Measurements from ENCODE around the gene USH2A.

Gene USH2A

DNA sequence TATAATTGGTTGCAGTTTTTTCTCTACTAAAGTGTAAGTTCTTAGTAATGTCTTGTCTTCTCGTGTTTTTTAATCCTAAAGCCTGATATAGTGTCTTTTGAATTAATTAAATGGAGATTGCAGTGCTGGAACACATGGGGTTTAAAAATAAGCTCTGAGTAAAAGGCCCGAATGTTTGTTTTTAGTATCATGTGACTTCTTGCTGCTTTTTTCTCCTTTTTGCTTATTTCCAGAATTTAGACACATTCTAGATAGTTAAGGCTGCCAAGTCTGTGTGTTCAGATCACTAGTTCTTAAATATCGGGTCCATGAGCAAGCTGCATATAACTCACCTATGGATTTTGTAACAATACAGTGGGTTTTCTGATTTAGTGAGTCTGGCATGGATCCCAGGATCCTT lies 828.6 kb downstream of the USH2A start:
- DNase-seq (ENCODE audit: low spot score) = peak; percentile 11

- DNase-seq (ENCODE audit: low spot score) = no peak
Observed at GRCh38 chr1:215590779-215591491, 832.3 kb downstream of the USH2A start.

DNA sequence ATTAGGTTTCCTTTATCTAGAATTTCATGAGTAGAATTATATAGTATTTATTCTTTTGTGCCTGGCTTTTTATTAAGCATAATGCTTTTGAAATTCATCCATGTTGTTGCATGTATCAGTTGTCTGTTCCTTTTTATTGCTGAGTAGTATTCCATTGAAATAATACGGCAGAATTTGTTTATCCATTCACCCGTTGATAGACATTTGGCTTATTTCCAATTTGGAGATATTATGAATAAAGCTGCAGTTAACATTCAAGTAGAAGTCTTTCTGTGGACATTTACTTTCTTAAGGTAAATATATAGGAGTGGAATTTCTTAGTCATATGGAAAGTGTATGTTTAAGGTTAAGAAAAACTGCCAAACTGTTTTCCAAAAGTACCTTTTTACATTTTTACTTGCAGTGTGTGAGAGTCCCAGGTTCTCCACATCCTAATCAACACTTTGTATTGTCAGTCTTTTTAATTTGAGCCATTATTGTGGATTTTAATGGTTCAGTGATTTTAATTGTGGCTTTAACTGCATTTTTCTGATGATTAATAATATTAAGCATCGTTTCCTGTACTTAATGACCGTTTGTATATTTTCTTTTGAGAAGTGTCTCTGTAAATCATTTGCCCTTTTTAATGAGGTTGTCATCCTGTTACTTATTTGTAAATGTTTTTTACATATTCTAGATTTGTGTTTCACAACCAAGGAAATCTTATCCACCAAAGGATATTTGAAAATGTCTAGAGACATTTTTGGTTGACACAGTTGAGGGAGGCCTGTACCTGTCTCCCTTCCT lies 833.4 kb downstream of the USH2A start:
- DNase-seq (ENCODE audit: low spot score) = no peak

- DNase-seq (ENCODE audit: low spot score) = no peak
Observed at GRCh38 chr1:215584389-215584788, 838.9 kb downstream of the USH2A start.

DNA sequence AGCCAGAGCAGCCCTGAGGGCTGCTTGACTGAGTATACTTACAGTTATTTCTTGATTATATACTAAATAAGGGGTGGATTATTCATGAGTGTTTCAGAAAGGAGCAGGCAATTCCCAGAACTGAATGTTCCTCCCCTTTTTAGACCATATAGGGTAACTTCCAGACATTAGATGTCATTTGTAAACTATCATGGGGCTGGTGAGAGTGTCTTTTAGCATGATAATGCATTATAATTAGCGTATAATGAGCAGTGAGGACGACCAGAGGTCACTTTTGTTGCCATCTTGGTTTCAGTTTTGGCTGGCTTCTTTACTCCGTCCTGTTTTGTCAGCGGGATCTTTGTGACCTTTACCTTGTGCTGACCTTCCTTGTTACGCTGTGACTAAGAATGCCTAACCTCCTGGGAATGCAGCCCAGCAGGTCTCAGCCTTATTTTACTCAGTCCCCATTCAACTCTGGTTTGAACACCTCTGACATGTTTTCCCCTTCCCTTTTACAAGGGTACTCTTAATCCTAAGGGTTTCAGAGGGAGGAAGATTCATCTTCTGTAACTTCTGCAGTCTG lies 840.0 kb downstream of the USH2A start:
- no peak for DNase-seq (ENCODE audit: low spot score)

- no peak for DNase-seq (ENCODE audit: low spot score)
Observed at GRCh38 chr1:215581896-215582295, 841.4 kb downstream of the USH2A start.
